Neural progenitor cell (in vitro differentiated cells): ENCODE results near the gene WWTR1. TPM values are rescaled to one million over a fixed set of nuclear protein-coding genes. Genes with fewer than 3 reads are reported as not detected.

Source experiments
- DNase-seq: peaks from one replicate; pipeline ENCODE4 v3.0.0-alpha.2; 2016; ENCODE audit warnings: low spot score
- H2AFZ ChIP-seq: fragments of 200-600 bp; sonication (generic); replicated peaks from 2 replicates; pipeline ENCODE4 v1.6.1; 2016; ENCODE audit warnings: antibody characterized with exemption
- H3F3A ChIP-seq: fragments of 200-600 bp; sonication (generic); 2 replicates; pipeline ENCODE4 v1.6.1; 2016; ENCODE audit warnings: antibody characterized with exemption, low read depth
- H3K27ac ChIP-seq: fragments of 200-600 bp; sonication (generic); 2 replicates; pipeline ENCODE4 v1.5.1; 2016; ENCODE audit warnings: mild to moderate bottlenecking
- H3K27me3 ChIP-seq: fragments of 200-600 bp; sonication (generic); 2 replicates; pipeline ENCODE4 v1.6.1; 2016; ENCODE audit warnings: mild to moderate bottlenecking, moderate library complexity
- H3K36me3 ChIP-seq: fragments of 200-600 bp; sonication (generic); 2 replicates; pipeline ENCODE4 v1.5.1; 2016
- H3K4me1 ChIP-seq: fragments of 200-600 bp; sonication (generic); 2 replicates; pipeline ENCODE4 v1.6.1; 2016; ENCODE audit warnings: mixed run types
- H3K4me2 ChIP-seq: fragments of 200-600 bp; sonication (generic); 2 replicates; pipeline ENCODE4 v1.6.1; 2016
- H3K4me3 ChIP-seq: fragments of 200-600 bp; sonication (generic); 2 replicates; pipeline ENCODE4 v1.5.1; 2016
- H3K79me2 ChIP-seq: fragments of 200-600 bp; sonication (generic); 2 replicates; pipeline ENCODE4 v1.6.1; 2016; ENCODE audit warnings: low read depth
- H3K9ac ChIP-seq: fragments of 200-600 bp; sonication (generic); 2 replicates; pipeline ENCODE4 v1.6.1; 2016
- H3K9me3 ChIP-seq: fragments of 200-600 bp; sonication (generic); 2 replicates; pipeline ENCODE4 v1.5.1; 2016; ENCODE audit warnings: low read depth
- H4K20me1 ChIP-seq: fragments of 200-600 bp; sonication (generic); 2 replicates; pipeline ENCODE4 v1.6.1; 2016; ENCODE audit warnings: low read depth
- H3K27ac Mint-ChIP-seq: 3 replicates; pipeline ENCODE4 v1.8.0; 2021; ENCODE audit warnings: mixed read lengths
- H3K27me3 Mint-ChIP-seq: 2 replicates; pipeline ENCODE4 v1.8.0; 2022; ENCODE audit warnings: low read depth, mild to moderate bottlenecking, inconsistent platforms, moderate library complexity, mixed read lengths; ENCODE audit not compliant: insufficient read depth
- H3K36me3 Mint-ChIP-seq: 3 replicates; pipeline ENCODE4 v1.8.0; 2021; ENCODE audit warnings: mixed read lengths
- H3K4me1 Mint-ChIP-seq: 3 replicates; pipeline ENCODE4 v1.8.0; 2021; ENCODE audit warnings: mixed read lengths
- H3K4me3 Mint-ChIP-seq: 3 replicates; pipeline ENCODE4 v1.8.0; 2021; ENCODE audit warnings: mild to moderate bottlenecking, moderate library complexity, mixed read lengths
- H3K9me3 Mint-ChIP-seq: 3 replicates; pipeline ENCODE4 v1.8.0; 2020; ENCODE audit warnings: mixed read lengths
- CTCF ChIP-seq: fragments of 200-600 bp; sonication (generic); IDR thresholded peaks from 2 replicates; pipeline ENCODE4 v1.5.1; 2017; ENCODE audit warnings: antibody characterized with exemption, mild to moderate bottlenecking
- EZH2 ChIP-seq: fragments of 200-600 bp; sonication (generic); IDR thresholded peaks from 2 replicates; pipeline ENCODE4 v1.6.1; 2017; ENCODE audit warnings: antibody characterized with exemption, mild to moderate bottlenecking, moderate library complexity
- EZH2phosphoT487 ChIP-seq: fragments of 200-600 bp; sonication (generic); IDR thresholded peaks from 2 replicates; pipeline ENCODE4 v1.6.1; 2017; ENCODE audit warnings: antibody characterized with exemption
- total RNA-seq: library from RNA; depleted of rRNA; stranded (reverse); fragments of >200 nt; gene quantifications from 2 replicates; pipeline ENCODE4 v1.2.3, GENCODE V29; 2015; ENCODE audit warnings: low replicate concordance

The WWTR1 gene
- total RNA-seq, 1 donor from 2014 or later = 13.9 TPM

- Mint-ChIP-seq H3K36me3 (peaks cover 10% of the 10 kb centered on the region), H3K27me3 (peaks cover 4% of the 10 kb centered on the region), H3K27ac (no peak overlapping the region), H3K4me3 (no peak overlapping the region), H3K4me1 (peaks cover 31% of the 10 kb centered on the region), H3K9me3 (no peaks in the 10 kb centered on the region)
- DNase-seq = no peak
- Histone ChIP-seq H4K20me1 (no peaks in the 10 kb centered on the region), H3K36me3 (no peaks in the 10 kb centered on the region), H2AFZ (no peak overlapping the region), H3K9me3 (no peaks in the 10 kb centered on the region), H3K79me2 (no peaks in the 10 kb centered on the region), H3K4me1 (peaks cover 12% of the 10 kb centered on the region), H3K9ac (no peak overlapping the region), H3K4me3 (no peak overlapping the region), H3K27ac (no peak overlapping the region), H3K27me3 (no peaks in the 10 kb centered on the region), H3K4me2 (no peak overlapping the region), H3F3A (no peaks in the 10 kb centered on the region)
- no peak for TF ChIP-seq CTCF
- TF ChIP-seq EZH2phosphoT487 = no peak
- TF ChIP-seq EZH2 = no peak
Measured at GRCh38 chr3:149563114-149563513, 94.7 kb downstream of the WWTR1 start.

DNA sequence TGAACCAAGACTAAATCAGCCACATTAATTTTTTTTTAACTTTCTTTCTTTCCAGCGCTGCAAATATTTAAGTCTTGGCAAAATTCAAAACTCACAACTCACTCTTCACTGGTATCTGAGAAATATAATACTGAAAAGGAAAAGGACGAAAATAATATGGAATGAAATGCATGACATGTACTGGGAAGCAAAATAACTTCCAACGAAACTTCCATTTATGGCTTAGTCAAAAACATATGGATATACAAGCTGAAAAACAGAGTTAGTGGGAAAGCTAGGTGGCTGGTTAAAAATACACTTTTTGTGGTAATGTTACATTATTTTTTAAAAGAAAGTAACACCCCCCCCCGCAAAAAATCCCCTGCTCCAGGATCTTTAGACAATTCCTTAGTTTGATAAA lies 97.2 kb downstream of the WWTR1 start:
- H3K9me3 Mint-ChIP-seq = no peaks in the 10 kb centered on the region
- peaks cover 7% of the 10 kb centered on the region for H3K36me3 Mint-ChIP-seq
- Histone ChIP-seq H3K36me3 (no peaks in the 10 kb centered on the region), H2AFZ (no peak overlapping the region), H3K79me2 (no peaks in the 10 kb centered on the region), H4K20me1 (no peaks in the 10 kb centered on the region), H3K9ac (no peak overlapping the region), H3K4me3 (no peak overlapping the region), H3K9me3 (no peaks in the 10 kb centered on the region), H3K27ac (no peak overlapping the region), H3K4me2 (no peak overlapping the region), H3F3A (no peaks in the 10 kb centered on the region), H3K27me3 (no peaks in the 10 kb centered on the region), H3K4me1 (peaks cover 18% of the 10 kb centered on the region)
- H3K4me3 Mint-ChIP-seq = no peak overlapping the region
- H3K4me1 Mint-ChIP-seq = peaks cover 25% of the 10 kb centered on the region
- TF ChIP-seq CTCF (no peak), EZH2 (no peak), EZH2phosphoT487 (no peak)
- peaks cover 4% of the 10 kb centered on the region for H3K27me3 Mint-ChIP-seq
- no peak for DNase-seq
- no peak overlapping the region for H3K27ac Mint-ChIP-seq

GRCh38 chr3:149560001-149560400 lies 97.8 kb downstream of the WWTR1 start:
- TF ChIP-seq EZH2phosphoT487 (no peak), EZH2 (no peak), CTCF (no peak)
- H3K4me1 ChIP-seq = peaks cover 21% of the 10 kb centered on the region
- no peak overlapping the region for H3K27ac ChIP-seq
- Mint-ChIP-seq H3K36me3 (peaks cover 7% of the 10 kb centered on the region), H3K27me3 (peaks cover 4% of the 10 kb centered on the region), H3K9me3 (no peaks in the 10 kb centered on the region), H3K4me1 (peaks cover 29% of the 10 kb centered on the region), H3K4me3 (no peak overlapping the region), H3K27ac (no peak overlapping the region)
- H4K20me1 ChIP-seq = no peaks in the 10 kb centered on the region
- H3K79me2 ChIP-seq = no peaks in the 10 kb centered on the region
- H3K36me3 ChIP-seq = no peaks in the 10 kb centered on the region
- no peaks in the 10 kb centered on the region for H3F3A ChIP-seq
- no peak overlapping the region for H3K9ac ChIP-seq
- no peak overlapping the region for H3K4me3 ChIP-seq
- H3K9me3 ChIP-seq = no peaks in the 10 kb centered on the region
- DNase-seq = no peak
- no peaks in the 10 kb centered on the region for H3K27me3 ChIP-seq
- no peak overlapping the region for H2AFZ ChIP-seq
- H3K4me2 ChIP-seq = peak overlapping the region; percentile 12
